Measurements from ENCODE around the gene MOV10L1.
A peak's percentile ranks its signal among the peaks of the same experiment; 100 is the strongest.

Gene MOV10L1

GRCh38 chr22:50184902-50185374 lies 95.1 kb downstream of the MOV10L1 start:
- FAIRE-seq (no peak), DNase-seq (ENCODE audit: insufficient read length, low spot score) (no peak)

DNA sequence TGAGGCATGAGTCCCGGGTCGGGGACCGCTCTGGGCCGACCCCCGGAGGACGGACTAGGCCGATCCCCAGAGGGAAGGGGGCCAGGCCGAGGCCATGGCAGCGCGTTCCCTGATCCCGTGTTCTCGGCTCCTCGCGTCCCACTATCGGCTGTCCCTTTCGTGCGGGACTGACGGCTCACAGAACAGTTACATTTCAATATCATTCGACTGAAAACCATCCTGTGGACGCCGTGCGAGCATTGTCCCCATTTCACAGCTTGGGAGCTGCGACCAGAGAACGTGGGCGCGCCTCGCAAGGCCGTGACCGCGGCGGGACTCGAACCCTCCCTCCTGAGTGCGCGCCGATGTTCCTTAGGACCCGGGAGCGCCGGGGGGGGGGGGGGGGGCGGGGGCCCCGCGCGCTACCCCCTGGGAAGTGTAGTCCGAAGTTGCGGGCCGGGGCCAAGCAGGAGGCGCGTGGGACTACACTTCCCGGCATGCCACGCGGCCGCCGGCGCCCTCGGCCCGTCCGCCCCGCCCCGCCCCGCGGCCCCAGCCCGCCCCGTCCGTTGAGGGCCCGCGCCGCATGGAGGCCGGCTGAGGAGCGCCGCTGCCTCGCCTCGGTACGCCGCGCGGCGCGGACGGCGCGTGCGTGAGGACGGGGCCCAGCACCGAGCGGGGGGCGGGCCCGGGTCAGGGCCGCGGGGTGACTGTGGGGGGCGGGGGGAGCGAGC lies 95.7 kb downstream of the MOV10L1 start, which contains the start of gene TRABD:
Gene TRABD, plus strand, starts transcription at position 539 of the 713 bp plus-strand sequence. CDS start 7,148 bp downstream, outside the sequence.
- DNase-seq (ENCODE audit: insufficient read length, low spot score) (peak; percentile 95), FAIRE-seq (peak; percentile 44)

- DNase-seq (ENCODE audit: insufficient read length, low spot score) (no peak), FAIRE-seq (no peak)
Measured at GRCh38 chr22:50186181-50186714, 96.4 kb downstream of the MOV10L1 start.

DNA sequence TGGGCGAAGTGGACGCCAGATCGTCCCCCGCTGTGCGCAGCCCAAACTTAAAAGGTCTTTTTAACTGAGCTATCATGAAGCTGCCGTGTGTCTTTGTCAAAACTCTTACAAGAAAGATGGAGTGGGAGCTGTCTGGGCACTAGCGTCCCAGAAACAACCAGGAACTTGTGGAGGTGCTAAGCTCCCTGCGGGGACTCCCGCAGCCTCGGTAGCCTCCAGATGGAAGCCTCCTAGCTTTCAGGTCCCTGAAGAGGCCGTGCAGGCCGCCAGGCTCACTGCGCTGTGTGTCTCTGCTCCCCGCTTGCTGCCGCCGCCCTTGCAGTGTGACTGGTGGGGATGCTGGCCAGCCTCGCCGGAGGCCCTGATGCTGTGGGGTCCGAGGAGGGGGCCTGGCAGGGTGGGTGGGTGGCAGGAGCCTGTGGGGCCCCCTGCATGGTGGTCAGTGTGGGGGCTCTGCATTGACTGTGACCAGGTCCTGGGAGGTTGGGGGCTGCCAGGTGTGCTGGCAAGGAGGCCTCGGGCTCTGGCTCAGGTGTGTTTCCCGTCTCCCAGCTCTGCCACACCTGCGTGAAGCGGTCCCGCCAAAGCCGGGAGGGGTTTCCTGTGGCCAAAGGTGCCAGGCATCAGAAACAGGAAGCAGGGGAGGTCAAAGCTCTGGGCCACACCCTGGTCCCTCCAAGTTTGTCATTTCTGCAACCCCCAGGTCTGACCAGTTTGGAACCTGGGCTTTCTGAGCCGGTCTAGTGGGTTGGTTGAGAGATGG lies 97.1 kb downstream of the MOV10L1 start:
- peak; percentile 97 for FAIRE-seq
- DNase-seq (ENCODE audit: insufficient read length, low spot score), result no peak

- DNase-seq (ENCODE audit: insufficient read length, low spot score), result no peak
Measured at GRCh38 chr22:50188356-50188755, 98.5 kb downstream of the MOV10L1 start.

GRCh38 chr22:50189184-50189848 lies 99.5 kb downstream of the MOV10L1 start:
- DNase-seq (ENCODE audit: insufficient read length, low spot score), result no peak
- FAIRE-seq, result no peak

More at GRCh38 chr22:50188356-50188755, 98.5 kb downstream of the MOV10L1 start:
- FAIRE-seq, result no peak

- no peak for FAIRE-seq
Measured at GRCh38 chr22:50189849-50190181, 100.0 kb downstream of the MOV10L1 start.

GRCh38 chr22:50190182-50190940 lies 100.6 kb downstream of the MOV10L1 start:
- FAIRE-seq, result peak; percentile 96
- DNase-seq (ENCODE audit: insufficient read length, low spot score), result peak; percentile 74

More at GRCh38 chr22:50189849-50190181, 100.0 kb downstream of the MOV10L1 start:
- DNase-seq (ENCODE audit: insufficient read length, low spot score), result no peak

GRCh38 chr22:50190941-50191741 lies 101.3 kb downstream of the MOV10L1 start:
- DNase-seq (ENCODE audit: insufficient read length, low spot score), result peak; percentile 66

DNA sequence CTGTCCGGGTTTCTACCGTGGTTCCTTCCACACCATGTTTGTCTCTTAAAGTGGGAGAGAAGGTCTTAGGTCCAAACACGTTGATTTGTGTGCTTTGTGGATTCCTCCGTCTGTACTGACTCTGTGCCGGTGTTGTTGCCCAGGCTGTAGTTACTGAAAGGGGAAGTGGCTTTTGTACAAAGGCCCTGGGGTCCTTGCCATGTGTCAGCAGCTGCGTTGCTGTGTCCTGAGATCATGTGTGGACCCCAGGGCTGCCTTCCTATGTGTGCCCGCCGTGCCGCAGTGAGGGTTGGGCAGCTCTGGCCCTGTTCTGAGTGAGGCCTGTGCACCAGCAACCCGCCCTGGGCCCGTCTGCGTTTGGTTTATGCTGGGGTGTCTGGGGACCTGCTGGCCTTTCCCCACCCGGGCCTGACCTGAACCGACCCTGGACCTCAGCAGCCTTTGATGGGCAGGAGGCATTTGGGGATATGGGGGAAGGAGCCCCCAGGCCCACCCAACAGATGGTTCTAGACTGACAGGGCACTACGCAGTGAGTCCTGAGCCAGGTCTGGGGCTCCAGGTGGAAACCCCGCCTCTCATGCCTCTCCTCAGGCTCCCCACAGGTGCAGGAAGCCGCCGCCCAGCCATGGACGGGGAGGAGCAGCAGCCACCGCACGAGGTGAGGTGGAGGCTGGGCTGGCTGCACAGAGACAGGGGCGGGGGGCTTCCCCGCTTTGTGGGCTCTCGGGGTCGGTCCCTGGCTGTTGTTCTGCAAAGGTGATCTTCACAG lies 102.8 kb downstream of the MOV10L1 start:
- no peak for DNase-seq (ENCODE audit: insufficient read length, low spot score)
- FAIRE-seq, result peak; percentile 90

More at GRCh38 chr22:50190941-50191741, 101.3 kb downstream of the MOV10L1 start:
- no peak for FAIRE-seq

GRCh38 chr22:50193621-50194020 lies 103.8 kb downstream of the MOV10L1 start:
- FAIRE-seq (no peak), DNase-seq (ENCODE audit: insufficient read length, low spot score) (no peak)

- DNase-seq (ENCODE audit: insufficient read length, low spot score) (no peak), FAIRE-seq (no peak)
Measured at GRCh38 chr22:50194037-50194805, 104.4 kb downstream of the MOV10L1 start.

DNA sequence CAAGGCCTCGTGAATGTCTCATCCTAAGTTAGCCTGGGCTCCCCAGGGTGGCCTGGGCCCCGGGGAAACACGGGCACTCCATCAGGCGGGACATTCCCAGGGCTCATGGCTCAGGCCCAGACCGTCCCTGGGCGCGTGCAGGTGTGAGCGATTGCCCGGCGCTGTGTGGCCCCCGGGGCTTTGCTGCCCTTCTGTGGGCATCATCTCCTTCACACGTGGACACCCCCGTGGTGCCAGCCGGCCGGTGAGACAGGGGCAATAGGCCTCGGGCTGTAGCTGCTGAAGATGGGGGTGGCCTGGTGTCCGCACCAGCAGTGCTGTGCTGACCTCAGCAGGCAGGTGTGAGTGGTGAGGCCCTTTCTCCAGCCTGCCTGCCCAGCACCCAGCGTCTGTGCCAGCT lies 106.5 kb downstream of the MOV10L1 start:
- DNase-seq (ENCODE audit: insufficient read length, low spot score) (no peak), FAIRE-seq (no peak)

DNA sequence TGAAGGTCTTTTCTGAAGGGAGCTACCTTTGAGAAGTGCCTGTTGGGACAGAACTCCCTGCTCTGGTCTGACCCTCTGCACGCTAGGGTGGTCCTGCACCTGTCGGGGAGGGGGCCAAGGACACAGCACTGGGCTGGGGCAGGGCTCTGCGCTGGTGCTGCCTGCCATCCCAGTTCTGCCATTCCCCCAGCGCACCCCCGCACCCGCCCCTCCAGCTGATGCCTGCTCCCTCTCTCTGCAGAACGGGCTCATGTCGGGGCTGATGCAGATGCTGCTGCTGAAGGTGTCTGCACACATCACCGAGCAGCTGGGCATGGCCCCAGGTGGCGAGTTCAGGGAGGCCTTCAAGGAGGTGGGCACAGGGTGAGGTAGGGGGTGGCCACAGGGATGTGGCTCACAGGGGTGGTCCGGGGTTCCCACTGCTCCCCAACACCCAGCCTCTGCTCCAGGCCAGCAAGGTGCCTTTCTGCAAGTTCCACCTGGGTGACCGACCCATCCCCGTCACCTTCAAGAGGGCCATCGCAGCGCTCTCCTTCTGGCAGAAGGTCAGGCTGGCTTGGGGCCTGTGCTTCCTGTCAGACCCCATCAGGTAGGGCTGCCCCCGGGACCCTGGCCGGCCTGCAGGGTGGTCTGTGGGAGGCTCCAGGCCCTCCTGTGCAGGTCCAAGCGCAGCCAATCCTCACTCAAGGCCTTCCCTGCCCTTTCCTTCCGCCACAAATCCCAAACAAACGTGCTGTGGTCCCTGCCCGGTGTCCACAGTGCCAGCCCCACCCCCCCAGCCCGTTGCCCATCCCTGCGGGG lies 107.4 kb downstream of the MOV10L1 start:
- DNase-seq (ENCODE audit: insufficient read length, low spot score) (no peak), FAIRE-seq (no peak)

- FAIRE-seq (no peak), DNase-seq (ENCODE audit: insufficient read length, low spot score) (no peak)
Measured at GRCh38 chr22:50197856-50198623, 108.2 kb downstream of the MOV10L1 start.

DNA sequence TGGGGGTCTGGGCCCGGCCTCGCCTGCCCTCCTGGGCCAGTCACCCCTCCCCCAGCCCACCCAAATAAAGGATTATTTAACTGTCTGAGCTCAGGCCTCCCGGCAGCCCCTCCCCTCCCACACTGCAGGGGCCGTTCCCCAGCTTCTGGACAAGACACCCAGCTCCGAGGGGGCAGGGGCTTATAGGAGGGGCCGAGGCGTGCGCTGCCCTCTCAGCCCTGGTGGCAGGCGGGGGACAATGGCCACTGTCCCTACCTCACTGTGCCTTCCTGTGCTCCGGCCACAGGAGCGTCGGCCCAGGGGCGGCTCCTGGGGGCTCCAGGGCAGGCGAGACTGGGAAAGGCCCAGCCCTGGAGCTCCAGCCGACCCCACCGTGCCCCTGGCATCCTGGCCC lies 108.8 kb downstream of the MOV10L1 start:
- no peak for FAIRE-seq
- no peak for DNase-seq (ENCODE audit: insufficient read length, low spot score)
